ENCODE measurements around the gene HIVEP2. TPM values are rescaled to one million over a fixed set of nuclear protein-coding genes. Genes with fewer than 3 reads are reported as not detected.

Gene HIVEP2
- total RNA-seq, 1 experiment from 2014 or later: 9.1 TPM

GRCh38 chr6:142916881-142917280, 28.1 kb downstream of the HIVEP2 start:
- ATAC-seq (no peak), DNase-seq (no peak)
- Histone ChIP-seq H3F3A (ENCODE audit: low read length, unreplicated experiment) (no peaks in the 10 kb centered on the region), H3K27ac (ENCODE audit: low read length) (no peak overlapping the region), H3K36me3 (ENCODE audit: low read depth, low read length) (no peaks in the 10 kb centered on the region), H3K9ac (ENCODE audit: low read length) (no peak overlapping the region), H3K4me3 (ENCODE audit: low read length) (no peak overlapping the region), H2AFZ (ENCODE audit: low read length) (no peak overlapping the region), H4K20me1 (ENCODE audit: low read length) (no peaks in the 10 kb centered on the region), H3K79me2 (ENCODE audit: low read length) (no peaks in the 10 kb centered on the region), H3K9me3 (ENCODE audit: low read length) (no peaks in the 10 kb centered on the region), H3K4me2 (ENCODE audit: low read length) (no peak overlapping the region), H3K27me3 (ENCODE audit: low read length) (no peaks in the 10 kb centered on the region), H3K4me1 (ENCODE audit: insufficient read depth, low read length) (no peaks in the 10 kb centered on the region), H3K9me2 (replicated peaks; ENCODE audit: low read length) (no peaks in the 10 kb centered on the region)
- ChIA-PET POLR2A (ENCODE audit: unreplicated experiment) (no interaction called here), CTCF (no interaction called here)
- no TSS peak for BruUV-seq (replicated peaks)
- TF ChIP-seq EZH2phosphoT487 (IDR thresholded peaks at IDR 0.05; ENCODE audit: borderline replicate concordance, low read length) (no peak), EZH2 (IDR thresholded peaks at IDR 0.05; ENCODE audit: low read length, unreplicated experiment) (no peak), CTCF (conservative IDR thresholded peaks at IDR 0.05; ENCODE audit: low read depth, low read length) (no peak)
- intact Hi-C loops (cut with micrococcal nuclease): no loop called here

DNA sequence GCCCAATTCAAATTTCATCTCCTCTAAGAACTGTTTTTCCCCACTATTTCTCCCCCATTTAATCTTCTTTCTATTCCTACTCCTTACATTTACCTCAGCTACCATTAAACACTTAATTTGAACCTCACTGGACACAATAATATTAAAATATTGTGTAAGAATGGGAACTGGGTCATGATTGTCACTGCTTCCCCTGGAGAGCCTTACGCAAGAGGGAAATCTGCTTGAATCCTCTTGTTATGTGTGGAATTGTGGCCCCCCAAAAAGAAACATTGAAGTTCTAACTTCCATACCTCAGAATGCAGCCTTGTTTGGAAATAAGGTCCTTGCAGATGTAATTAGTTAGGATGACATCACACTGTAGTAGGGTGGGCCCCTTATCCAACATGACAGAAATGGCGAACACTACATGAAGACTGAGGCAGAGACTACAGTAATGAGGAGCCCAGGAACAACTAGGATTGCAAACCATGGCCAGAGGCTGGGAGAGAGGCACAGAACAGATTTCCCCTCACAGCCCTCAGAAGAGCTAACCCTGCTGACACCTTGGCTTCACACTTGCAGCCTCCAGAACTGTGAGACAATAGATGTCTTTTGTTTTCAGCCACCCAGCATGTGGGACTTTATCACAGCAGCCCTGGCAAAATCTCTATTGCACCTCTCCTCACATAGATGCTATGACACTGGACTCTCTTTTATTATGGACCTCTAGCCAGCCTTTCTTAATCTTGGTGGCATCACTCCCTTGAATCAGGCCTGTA, 29.9 kb downstream of the HIVEP2 start:
- no peak for ATAC-seq
- intact Hi-C loops (cut with micrococcal nuclease): no loop called here

More for the DNA sequence above, 29.9 kb downstream of the HIVEP2 start:
- ChIA-PET CTCF (no interaction called here), POLR2A (ENCODE audit: unreplicated experiment) (no interaction called here)
- BruUV-seq (replicated peaks): no TSS peak
- TF ChIP-seq EZH2phosphoT487 (IDR thresholded peaks at IDR 0.05; ENCODE audit: borderline replicate concordance, low read length) (no peak), CTCF (conservative IDR thresholded peaks at IDR 0.05; ENCODE audit: low read depth, low read length) (no peak), EZH2 (IDR thresholded peaks at IDR 0.05; ENCODE audit: low read length, unreplicated experiment) (no peak)
- H3K4me1 ChIP-seq (ENCODE audit: insufficient read depth, low read length): no peaks in the 10 kb centered on the region
- no peak overlapping the region for H3K27ac ChIP-seq (ENCODE audit: low read length)
- H3K9me2 ChIP-seq (replicated peaks; ENCODE audit: low read length): no peaks in the 10 kb centered on the region
- no peaks in the 10 kb centered on the region for H3F3A ChIP-seq (ENCODE audit: low read length, unreplicated experiment)
- no peaks in the 10 kb centered on the region for H4K20me1 ChIP-seq (ENCODE audit: low read length)
- H3K9me3 ChIP-seq (ENCODE audit: low read length): no peaks in the 10 kb centered on the region
- no peak overlapping the region for H3K4me2 ChIP-seq (ENCODE audit: low read length)
- H3K79me2 ChIP-seq (ENCODE audit: low read length): 0 out of 2 replicates have a peak, but pooled peaks cover 3% of the 10 kb centered on the region
- H3K9ac ChIP-seq (ENCODE audit: low read length): no peak overlapping the region
- H3K36me3 ChIP-seq (ENCODE audit: low read depth, low read length): no peaks in the 10 kb centered on the region
- DNase-seq: no peak
- no peak overlapping the region for H2AFZ ChIP-seq (ENCODE audit: low read length)
- H3K27me3 ChIP-seq (ENCODE audit: low read length): no peaks in the 10 kb centered on the region
- H3K4me3 ChIP-seq (ENCODE audit: low read length): no peak overlapping the region

Measured in PC-3 (cell line).